K562 (cell line): ENCODE data around the gene RERE. TPM values are rescaled to one million over a fixed set of nuclear protein-coding genes. Genes with fewer than 3 reads are reported as not detected.

Experiments
- ATAC-seq: fragments of 200-7000 bp; cut with Tn5 transposase; 3 replicates; pipeline ENCODE4 v1.9.1; 2020; ENCODE audit warnings: moderate library complexity
- BruUV-seq: library from RNA; stranded (reverse); fragments of 400-500 nt; replicated peaks from 2 replicates; lab custom pipeline; 2021; lab: Mats Ljungman, UMichigan
- CTCF ChIA-PET: fragments of 300-600 bp; formaldehyde crosslinking; extraction: SDS; loops from one replicate; lab custom pipeline; 2021; ENCODE audit warnings: low intra/inter-chr PET ratio; lab: Yijun Ruan, JAX
- POLR2A ChIA-PET: fragments of 300-600, 350-650 bp; sonication (Branson Sonifier 250); formaldehyde crosslinking; extraction: SDS; loops from one replicate; lab custom pipeline; 2021; ENCODE audit warnings: antibody characterized with exemption, inconsistent platforms; lab: Yijun Ruan, JAX
- DNase-seq, 4 experiments: peaks; one replicate each; pipeline versions ENCODE4 v3.0.0 to v3.0.0-alpha.2; 2011 to 2018; ENCODE audit warnings: low spot score in 3 of 4, mixed read lengths in 3 of 4; ENCODE audit errors: extremely low read depth in 1 of 4
- FAIRE-seq: peaks from 2 replicates; lab custom pipeline; 2011; peaks lifted over from hg19 to GRCh38; lab: Jason Lieb, UNC
- H2AFZ ChIP-seq: 2 replicates; pipeline ENCODE4 v1.6.0; 2011; ENCODE audit warnings: low read depth, low read length, control low read depth, inconsistent platforms
- H3K27ac ChIP-seq: fragments of 200-600 bp; 3 replicates; pipeline ENCODE4 v1.8.0; 2011; ENCODE audit warnings: low read depth, mild to moderate bottlenecking, control low read depth, inconsistent platforms, low read length, moderate library complexity, mixed read lengths; ENCODE audit errors: extremely low read depth
- H3K27me3 ChIP-seq, 2 experiments: fragments of 300-600 bp in 1 of 2; 2 replicates in 1 of 2; 3 replicates in 1 of 2; pipeline versions ENCODE4 v1.6.0 to v1.8.0; 2011; ENCODE audit warnings: inconsistent platforms in 2 of 2, low read length in 2 of 2, mild to moderate bottlenecking in 1 of 2, mixed read lengths in 1 of 2, moderate library complexity in 1 of 2; ENCODE audit not compliant: control insufficient read depth in 2 of 2, insufficient read depth in 2 of 2
- H3K36me3 ChIP-seq: fragments of 300-600 bp; 3 replicates; pipeline ENCODE4 v1.8.0; 2011; ENCODE audit warnings: mild to moderate bottlenecking, low read length, inconsistent platforms; ENCODE audit not compliant: control insufficient read depth, insufficient read depth
- H3K4me1 ChIP-seq, 2 experiments: fragments of 200-600 bp in 1 of 2; replicated peaks in 1 of 2; 2 replicates in 1 of 2; 3 replicates in 1 of 2; pipeline versions ENCODE4 v1.5.1 to v1.8.0; 2011; ENCODE audit warnings: inconsistent platforms in 2 of 2, low read length in 2 of 2, mild to moderate bottlenecking in 1 of 2, mixed read lengths in 1 of 2, moderate library complexity in 1 of 2; ENCODE audit not compliant: control insufficient read depth in 2 of 2, insufficient read depth in 2 of 2
- H3K4me2 ChIP-seq: 2 replicates; pipeline ENCODE4 v1.6.1; 2011; ENCODE audit warnings: low read length, control low read depth, inconsistent platforms, mixed read lengths; ENCODE audit not compliant: insufficient read depth
- H3K4me3 ChIP-seq: fragments of 200-600 bp; sonication (generic), shearing (Covaris generic); 2 replicates; pipeline ENCODE4 v1.5.1; 2016; ENCODE audit warnings: control low read depth, inconsistent platforms
- H3K79me2 ChIP-seq: fragments of 200-600 bp; 3 replicates; pipeline ENCODE4 v1.8.0; 2011; ENCODE audit warnings: low read length, inconsistent platforms; ENCODE audit not compliant: control insufficient read depth, insufficient read depth
- H3K9ac ChIP-seq, 2 experiments: 2 replicates each; pipeline versions ENCODE4 v1.6.0 to v1.6.1; 2011; ENCODE audit warnings: low read depth in 2 of 2, low read length in 2 of 2, control low read depth in 1 of 2, inconsistent platforms in 1 of 2, mild to moderate bottlenecking in 1 of 2, mixed read lengths in 1 of 2; ENCODE audit not compliant: insufficient read depth in 1 of 2
- H3K9me1 ChIP-seq: one replicate; pipeline ENCODE4 v1.6.0; 2011; ENCODE audit warnings: inconsistent platforms, mild to moderate bottlenecking, low read length, moderate library complexity; ENCODE audit not compliant: control insufficient read depth, insufficient read depth
- H3K9me3 ChIP-seq: replicated peaks from 2 replicates; pipeline ENCODE4 v1.5.1; 2011; ENCODE audit warnings: low read depth, low read length, inconsistent platforms; ENCODE audit not compliant: control insufficient read depth, insufficient read depth
- H4K20me1 ChIP-seq: replicated peaks from 2 replicates; pipeline ENCODE4 v1.6.1; 2011; ENCODE audit warnings: low read length, inconsistent platforms, mixed read lengths; ENCODE audit not compliant: control insufficient read depth, insufficient read depth
- CEBPG ChIP-seq, 3 experiments: fragments of 200-800 bp in 1 of 3; sonication (Bioruptor generic) in 1 of 3; sonication (generic) in 1 of 3; formaldehyde crosslinking in 1 of 3; IDR thresholded peaks in 2 of 3; conservative IDR thresholded peaks in 1 of 3; 2 replicates each; pipeline versions ENCODE4 v1.6.1 to v1.8.0; 2016 to 2022; ENCODE audit warnings: missing compliant biosample characterization in 2 of 3, missing genetic modification characterization in 2 of 3, mild to moderate bottlenecking in 1 of 3, missing genetic modification reagents in 1 of 3
- FOSL1 ChIP-seq: fragments of 200-800 bp; sonication (Bioruptor generic); conservative IDR thresholded peaks from 2 replicates; pipeline ENCODE4 v1.6.1; 2016; ENCODE audit warnings: missing genetic modification characterization, missing compliant biosample characterization
- HDAC1 ChIP-seq, 2 experiments: fragments of 450-650 bp; IDR thresholded peaks; 2 replicates each; pipeline ENCODE4 v1.6.1; 2016 to 2017; ENCODE audit warnings: inconsistent platforms in 1 of 2, mild to moderate bottlenecking in 1 of 2, moderate library complexity in 1 of 2
- HDAC3 ChIP-seq: fragments of 450-650 bp; IDR thresholded peaks from 2 replicates; pipeline ENCODE4 v1.6.1; 2018; ENCODE audit warnings: borderline replicate concordance, mild to moderate bottlenecking, moderate library complexity; ENCODE audit not compliant: partially characterized antibody
- IRF1 ChIP-seq: sonication (generic); formaldehyde crosslinking; IDR thresholded peaks from 2 replicates; pipeline ENCODE4 v1.8.0; 2022; ENCODE audit warnings: missing genetic modification reagents, mild to moderate bottlenecking, borderline replicate concordance
- MIER1 ChIP-seq: fragments of 450-650 bp; IDR thresholded peaks from 2 replicates; pipeline ENCODE4 v1.6.1; 2016; ENCODE audit warnings: antibody characterized with exemption, mild to moderate bottlenecking, low read depth
- OTX1 ChIP-seq: fragments of 450-650 bp; formaldehyde crosslinking; IDR thresholded peaks from 2 replicates; pipeline ENCODE4 v1.4.0; 2022; ENCODE audit warnings: mild to moderate bottlenecking
- PKNOX1 ChIP-seq: fragments of 450-650 bp; IDR thresholded peaks from 2 replicates; pipeline ENCODE4 v1.6.1; 2016
- SIN3A ChIP-seq, 2 experiments: fragments of 150-350 bp in 1 of 2; IDR thresholded peaks; 2 replicates each; pipeline ENCODE4 v1.6.1; 2011 to 2016; ENCODE audit warnings: borderline replicate concordance in 2 of 2, low read depth in 2 of 2, low read length in 2 of 2, mild to moderate bottlenecking in 2 of 2, moderate library complexity in 2 of 2; ENCODE audit not compliant: control insufficient read depth in 1 of 2
- ZNF232 ChIP-seq: sonication (generic); formaldehyde crosslinking; IDR thresholded peaks from 2 replicates; pipeline ENCODE4 v1.8.0; 2022; ENCODE audit warnings: mild to moderate bottlenecking, missing genetic modification reagents
- ZNF408 ChIP-seq: fragments of 250-450 bp; sonication (Bioruptor Pico); IDR thresholded peaks from 2 replicates; pipeline ENCODE4 v1.4.0; 2020; ENCODE audit warnings: low read depth, mild to moderate bottlenecking, moderate library complexity
- ZNF449 ChIP-seq: fragments of 250-450 bp; sonication (Bioruptor Pico); IDR thresholded peaks from 2 replicates; pipeline ENCODE4 v1.8.0; 2022; ENCODE audit warnings: moderate library complexity, mild to moderate bottlenecking, inconsistent platforms
- ZNF586 ChIP-seq: fragments of 450-650 bp; formaldehyde crosslinking; conservative IDR thresholded peaks from 2 replicates; pipeline ENCODE4 v1.4.0; 2020; ENCODE audit warnings: mild to moderate bottlenecking, moderate library complexity
- ZNF644 ChIP-seq: fragments of 200-800 bp; sonication (Bioruptor generic); IDR thresholded peaks from 2 replicates; pipeline ENCODE4 v1.6.1; 2016; ENCODE audit warnings: low read depth, missing genetic modification characterization, missing compliant biosample characterization
- WGBS: fragments of 100-300 bp; shearing (Covaris generic); methylation state at CpG from one replicate; pipeline ENCODE4 v1.1.6; 2016; ENCODE audit warnings: low coverage, mixed read lengths; ENCODE audit not compliant: insufficient coverage; ENCODE audit errors: missing lambda C conversion rate; 5-methylcytosine and 5-hydroxymethylcytosine counted together
- in situ Hi-C: fragments of 300-500 bp; cut with MboI; formaldehyde crosslinking; loops from 4 replicates; pipeline ENCODE4 v1.15.0; 2018; ENCODE audit warnings: inconsistent platforms, mixed read lengths
- intact Hi-C: fragments of 100-400 bp; cut with micrococcal nuclease; formaldehyde crosslinking; loops from 2 replicates; pipeline ENCODE4 v1.14.2; 2022
- polyA plus RNA-seq, 8 experiments: library from polyadenylated mRNA; depleted of rRNA in 4 of 8; stranded (reverse) in 5 of 8; unstranded in 3 of 8; fragments of >200 nt; fragmentation: Nextera tagmentation in 2 of 8; fragmentation: Illumina TruSeq in 1 of 8; extraction: Ambion mirVana in 2 of 8; extraction: Trizol in 1 of 8; gene quantifications; 2 replicates each; pipeline versions ENCODE4 v1.2.1 to v1.2.3, GENCODE V29; 2011 to 2014; ENCODE audit warnings: inconsistent platforms in 1 of 8, missing spikeins in 1 of 8
- total RNA-seq, 7 experiments: library from RNA; depleted of rRNA in 6 of 7; stranded (reverse); fragments of >200 nt in 6 of 7; fragmentation: Illumina TruSeq in 2 of 7; extraction: Trizol in 2 of 7; gene quantifications; 2 replicates each; pipeline versions ENCODE4 v1.2.1 to v1.2.3, GENCODE V29; 2011 to 2021; ENCODE audit warnings: low replicate concordance in 1 of 7

Gene RERE
- total and polyA plus RNA-seq, 9 of the 15 experiments (the other 6 are each of a cell fraction or from before 2014, with no cell fraction given): 3.0 to 51.5 (median 13.4) TPM

- 0 out of 2 replicates have a peak, but pooled peaks have one; percentile 21 for TF ChIP-seq OTX1 (CRISPR knock-in tag)
- TF ChIP-seq PKNOX1: peak; percentile 75
- no peak for TF ChIP-seq ZNF644
- no peak for TF ChIP-seq ZNF232 (CRISPR knock-in tag)
- peak; percentile 85 for TF ChIP-seq HDAC3
- TF ChIP-seq, all 486 proteins: peak for 154
These were observed 27.9 kb downstream of the RERE start (continued) for GRCh38 chr1:8789314-8790214.

GRCh38 chr1:8787218-8787617 lies 30.2 kb downstream of the RERE start:
- Histone ChIP-seq H3K9ac (no peak overlapping the region), H3K4me1 (peaks cover 32 to 46% of the 10 kb centered on the region in 2 experiments), H3K4me3 (no peak overlapping the region), H3K79me2 (peaks cover 79% of the 10 kb centered on the region), H3K27ac (no peak overlapping the region), H3K4me2 (no peak overlapping the region), H3K27me3 (no peaks in the 10 kb centered on the region), H3K9me3 (no peaks in the 10 kb centered on the region), H3K9me1 (no peaks in the 10 kb centered on the region), H2AFZ (no peak overlapping the region), H4K20me1 (no peaks in the 10 kb centered on the region), H3K36me3 (peaks cover 11% of the 10 kb centered on the region)
- ChIA-PET POLR2A (no interaction called here), CTCF (no interaction called here)
- in situ Hi-C loops: no loop called here
- no peak for ATAC-seq
- DNase-seq: no peak
- intact Hi-C loops: no loop called here
- no TSS peak for BruUV-seq
- WGBS: 84% methylated on average over 3 of the region's 3 CpGs
- FAIRE-seq: no peak
- TF ChIP-seq FOSL1 (tag) (no peak), CEBPG (CRISPR knock-in tag; IDR thresholded peaks at IDR 0.05) (no peak), CEBPG (tag; conservative IDR thresholded peaks at IDR 0.05 in 1 of 2, IDR thresholded peaks at IDR 0.05 in 1 of 2) (no peak), HDAC1 (IDR thresholded peaks at IDR 0.05) (no peak), SIN3A (IDR thresholded peaks at IDR 0.05; ENCODE audit: borderline replicate concordance in 2 of 2, control insufficient read depth in 1 of 2, low read depth in 2 of 2, low read length in 2 of 2) (no peak), ZNF408 (CRISPR knock-in tag) (no peak), ZNF449 (CRISPR knock-in tag) (no peak), ZNF586 (CRISPR knock-in tag) (no peak), MIER1 (no peak), IRF1 (CRISPR knock-in tag) (no peak)
